Keratinocyte (primary cell): Measurements from ENCODE around the gene MPC1. TPM values are rescaled to one million over a fixed set of nuclear protein-coding genes. Genes with fewer than 3 reads are reported as not detected.

Experiments
- DNase-seq: peaks from one replicate; pipeline ENCODE4 v3.0.0-alpha.2; 2011; ENCODE audit warnings: low read depth, missing footprints, low spot score
- FAIRE-seq: peaks from 2 replicates; lab custom pipeline; 2011; peaks lifted over from hg19 to GRCh38; lab: Jason Lieb, UNC
- H2AFZ ChIP-seq: 2 replicates; pipeline ENCODE4 v1.6.0; 2012; ENCODE audit warnings: low read length, control low read depth, inconsistent platforms; ENCODE audit not compliant: control insufficient read depth
- H3K27ac ChIP-seq: 2 replicates; pipeline ENCODE4 v1.5.1; 2011; ENCODE audit warnings: low read length; ENCODE audit not compliant: control insufficient read depth, insufficient read depth
- H3K27me3 ChIP-seq: 3 replicates; pipeline ENCODE4 v1.6.0; 2011; ENCODE audit warnings: low read length; ENCODE audit not compliant: control insufficient read depth, insufficient read depth; ENCODE audit errors: extremely low read depth
- H3K36me3 ChIP-seq, 2 experiments: 2 replicates in 1 of 2; 3 replicates in 1 of 2; pipeline ENCODE4 v1.5.1; 2011; ENCODE audit warnings: low read length in 2 of 2, mild to moderate bottlenecking in 1 of 2; ENCODE audit not compliant: control insufficient read depth in 2 of 2, insufficient read depth in 2 of 2; ENCODE audit errors: extremely low read depth in 1 of 2
- H3K4me1 ChIP-seq: 3 replicates; pipeline ENCODE4 v1.5.1; 2011; ENCODE audit warnings: low read length; ENCODE audit not compliant: control insufficient read depth, insufficient read depth; ENCODE audit errors: extremely low read depth
- H3K4me2 ChIP-seq: 3 replicates; pipeline ENCODE4 v1.6.0; 2011; ENCODE audit warnings: low read depth, low read length; ENCODE audit not compliant: control insufficient read depth, insufficient read depth; ENCODE audit errors: extremely low read depth
- H3K4me3 ChIP-seq, 3 experiments: fragments of 200-600 bp in 1 of 3; sonication (generic) in 1 of 3; 2 replicates in 2 of 3; 3 replicates in 1 of 3; pipeline ENCODE4 v1.5.1; 2011 to 2016; ENCODE audit warnings: low read length in 3 of 3, mild to moderate bottlenecking in 3 of 3, control low read depth in 2 of 3, inconsistent platforms in 1 of 3, low read depth in 1 of 3, mixed read lengths in 1 of 3, mixed run types in 1 of 3, moderate library complexity in 1 of 3; ENCODE audit not compliant: control insufficient read depth in 2 of 3, insufficient read depth in 2 of 3; ENCODE audit errors: extremely low read depth in 1 of 3
- H3K79me2 ChIP-seq: 2 replicates; pipeline ENCODE4 v1.6.0; 2012; ENCODE audit warnings: low read length; ENCODE audit not compliant: control insufficient read depth, insufficient read depth
- H3K9ac ChIP-seq: 3 replicates; pipeline ENCODE4 v1.6.0; 2011; ENCODE audit warnings: low read length; ENCODE audit not compliant: control insufficient read depth, insufficient read depth; ENCODE audit errors: extremely low read depth
- H3K9me1 ChIP-seq: 3 replicates; pipeline ENCODE4 v1.6.0; 2011; ENCODE audit warnings: low read length; ENCODE audit not compliant: control insufficient read depth, insufficient read depth; ENCODE audit errors: extremely low read depth
- H3K9me3 ChIP-seq: 2 replicates; pipeline ENCODE4 v1.5.1; 2012; ENCODE audit warnings: low read depth, low read length; ENCODE audit not compliant: control insufficient read depth
- H4K20me1 ChIP-seq: 3 replicates; pipeline ENCODE4 v1.6.0; 2011; ENCODE audit warnings: low read length; ENCODE audit not compliant: control insufficient read depth, insufficient read depth; ENCODE audit errors: extremely low read depth
- CTCF ChIP-seq, 3 experiments: IDR thresholded peaks in 1 of 3; conservative IDR thresholded peaks in 1 of 3; optimal IDR thresholded peaks in 1 of 3; 2 replicates in 2 of 3; 3 replicates in 1 of 3; pipeline versions ENCODE3 to v1.5.1; 2011; ENCODE audit warnings: low read length in 3 of 3, mild to moderate bottlenecking in 3 of 3, moderate library complexity in 2 of 3, control low read depth in 1 of 3, inconsistent platforms in 1 of 3; ENCODE audit not compliant: insufficient read depth in 2 of 3; ENCODE audit errors: extremely low read depth in 1 of 3
- EZH2 ChIP-seq: IDR thresholded peaks from one replicate; pipeline ENCODE4 v1.6.1; 2012; ENCODE audit warnings: inconsistent platforms, mild to moderate bottlenecking, low read length, moderate library complexity
- dilution Hi-C: fragments of 300-500 bp; cut with MboI; formaldehyde crosslinking; loops from one replicate; pipeline ENCODE4 v1.7.0; 2020; ENCODE audit warnings: low sequenced_read_pairs; ENCODE audit not compliant: extremely low pct_ligation_motif_present
- polyA plus RNA-seq, 5 experiments: library from polyadenylated mRNA; depleted of rRNA in 3 of 5; stranded (reverse) in 3 of 5; stranded (forward) in 1 of 5; unstranded in 1 of 5; fragments of >200 nt; gene quantifications; 1 replicate in 1 of 5; 2 replicates in 3 of 5; 3 replicates in 1 of 5; pipeline versions ENCODE4 v1.2.1 to v1.2.3, GENCODE V29; 2011 to 2012; ENCODE audit warnings: missing spikeins in 2 of 5, low read depth in 1 of 5, low replicate concordance in 1 of 5

The MPC1 gene
- polyA plus RNA-seq, 1 donor (not counting 4 experiments of a cell fraction or from before 2014, with no cell fraction given), result 26.4 TPM

GRCh38 chr6:166395351-166395750, 12.6 kb upstream of the MPC1 start:
- TF ChIP-seq CTCF (optimal IDR thresholded peaks at IDR 0.05 in 1 of 3, IDR thresholded peaks at IDR 0.05 in 1 of 3, conservative IDR thresholded peaks at IDR 0.05 in 1 of 3; ENCODE audit: extremely low read depth in 1 of 3, insufficient read depth in 2 of 3, low read length in 3 of 3) (no peak), EZH2 (no peak)
- Histone ChIP-seq H3K9me1 (no peaks in the 10 kb centered on the region), H3K27ac (no peak overlapping the region), H3K4me1 (no peaks in the 10 kb centered on the region), H2AFZ (no peak overlapping the region), H3K27me3 (no peaks in the 10 kb centered on the region), H3K79me2 (no peaks in the 10 kb centered on the region), H3K4me2 (no peak overlapping the region), H3K4me3 (no peak overlapping the region), H4K20me1 (no peaks in the 10 kb centered on the region), H3K9ac (no peak overlapping the region), H3K36me3 (no peaks in the 10 kb centered on the region), H3K9me3 (no peaks in the 10 kb centered on the region)
- FAIRE-seq, result no peak
- dilution Hi-C loops, result no loop called here
- DNase-seq, result no peak

DNA sequence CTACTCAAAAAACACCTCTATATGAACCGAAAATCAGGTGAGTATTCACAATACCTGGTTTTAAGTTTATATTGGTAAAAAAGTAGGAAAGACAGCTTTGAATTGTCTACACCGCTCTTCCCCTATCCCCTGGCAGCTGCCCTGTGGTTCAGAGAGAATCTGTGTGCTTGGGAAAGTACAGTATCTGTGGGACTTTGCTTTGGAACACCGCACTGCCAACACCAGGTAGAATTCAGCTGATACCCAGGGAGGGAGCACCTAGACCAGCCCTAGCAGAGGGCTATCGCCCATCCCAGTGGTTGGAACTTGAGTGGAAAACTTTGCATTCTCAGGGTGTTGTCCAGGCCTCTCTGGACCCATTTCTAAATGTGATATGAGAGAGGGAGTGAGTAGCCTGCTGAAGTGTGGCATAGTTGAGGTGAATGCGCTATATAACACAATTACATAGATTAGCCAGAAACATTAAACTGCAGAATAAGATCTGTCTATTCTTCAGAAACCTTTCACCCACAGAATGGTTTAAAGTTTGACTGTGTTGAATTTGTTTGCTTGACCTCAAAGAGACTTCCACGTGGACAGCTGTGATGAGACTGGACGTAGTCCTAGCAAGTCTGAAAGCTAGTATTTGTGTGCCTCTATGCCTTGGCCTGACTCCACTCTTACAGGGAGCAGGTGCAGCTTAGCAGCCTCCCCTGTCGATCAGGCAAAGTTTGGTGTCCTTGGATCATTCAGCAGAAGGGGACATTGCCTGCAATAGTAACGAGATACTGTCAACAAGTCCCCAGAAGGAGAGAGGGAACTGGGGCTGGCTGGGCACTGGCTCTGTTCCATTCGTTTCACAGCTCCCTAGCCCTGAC, 11.5 kb upstream of the MPC1 start:
- dilution Hi-C loops, result no loop called here
- H3K9me3 ChIP-seq, result no peaks in the 10 kb centered on the region
- no peak overlapping the region for H3K4me2 ChIP-seq
- H3K27ac ChIP-seq, result no peak overlapping the region
- H3K9ac ChIP-seq, result no peak overlapping the region
- TF ChIP-seq EZH2, result no peak
- no peak for TF ChIP-seq CTCF (optimal IDR thresholded peaks at IDR 0.05 in 1 of 3, IDR thresholded peaks at IDR 0.05 in 1 of 3, conservative IDR thresholded peaks at IDR 0.05 in 1 of 3; ENCODE audit: extremely low read depth in 1 of 3, insufficient read depth in 2 of 3, low read length in 3 of 3)
- no peaks in the 10 kb centered on the region for H4K20me1 ChIP-seq
- DNase-seq (no peak), FAIRE-seq (no peak)
- no peaks in the 10 kb centered on the region for H3K79me2 ChIP-seq
- H3K27me3 ChIP-seq, result no peaks in the 10 kb centered on the region
- no peaks in the 10 kb centered on the region for H3K4me1 ChIP-seq
- H3K4me3 ChIP-seq, result no peak overlapping the region
- H3K36me3 ChIP-seq, result no peaks in the 10 kb centered on the region
- no peak overlapping the region for H2AFZ ChIP-seq
- H3K9me1 ChIP-seq, result no peaks in the 10 kb centered on the region
